AG08395 (cell line): ENCODE measurements around the gene C11orf98.
"Not testable (repeated sequence)": the region's sequence is repeated elsewhere in the genome, so short reads cannot be mapped to it uniquely, and the experiment has no call there.

Experiments
- DNase-seq: peaks from one replicate; pipeline ENCODE4 v3.0.0; 2012; ENCODE audit warnings: mixed read lengths, low spot score

The C11orf98 gene

DNA sequence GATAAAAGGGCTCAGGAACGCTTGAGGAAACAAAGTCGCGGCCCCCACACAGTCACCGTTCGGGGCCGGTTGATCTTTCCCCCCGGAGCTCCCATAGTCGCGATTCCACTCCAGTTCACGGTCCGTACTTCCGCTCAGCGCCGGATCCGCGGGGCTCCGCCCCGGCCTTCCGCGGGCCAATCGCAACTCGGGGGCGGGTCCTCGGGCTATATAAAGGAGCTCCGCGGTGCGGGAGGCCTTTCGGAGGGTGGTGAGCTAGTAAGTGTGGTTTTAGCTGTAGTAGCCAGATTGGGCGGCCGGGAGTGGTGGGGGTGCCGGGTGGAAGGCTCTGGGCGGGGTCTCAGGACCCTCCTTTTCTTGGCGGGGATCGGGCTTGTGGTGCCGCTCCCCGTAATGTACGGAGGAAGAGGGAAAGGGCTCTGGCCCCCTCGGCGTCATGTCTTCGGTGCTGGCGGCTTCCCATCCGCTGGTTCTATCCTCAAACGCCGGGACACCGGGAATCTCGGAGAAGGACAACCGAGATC is at the start of gene C11orf98, which contains the start of gene CSKMT:
TSS of gene C11orf98 (minus strand) at position 136 of the 524 bp plus-strand sequence. CDS start at position 95, 41 bp downstream.
TSS of gene CSKMT (plus strand) at position 238 of the 524 bp plus-strand sequence. CDS start 568 bp downstream, outside the sequence.
- DNase-seq: peak; percentile 98

DNA sequence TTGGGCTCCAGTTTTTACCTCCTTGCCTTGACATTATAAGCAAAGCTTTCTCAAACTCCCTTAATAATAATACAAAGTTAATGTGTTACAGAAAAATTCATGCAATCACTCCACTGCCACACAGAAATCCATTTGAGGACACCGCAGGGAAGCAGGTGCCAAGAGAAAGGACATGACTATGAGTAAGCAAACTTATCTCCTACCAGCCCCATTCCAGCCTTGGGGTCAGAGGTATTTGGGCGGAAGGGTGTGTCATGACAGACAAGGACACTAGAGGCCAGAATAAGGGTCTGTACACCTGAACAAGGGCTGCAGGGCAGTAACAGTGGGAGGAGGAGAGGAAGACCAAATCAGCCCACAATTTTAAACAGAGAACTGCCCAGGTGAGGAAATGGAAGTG is 48.3 kb upstream of the C11orf98 start:
- DNase-seq: no peak

- no peak for DNase-seq
Observed at GRCh38 chr11:62712861-62713260, 47.9 kb upstream of the C11orf98 start.

DNA sequence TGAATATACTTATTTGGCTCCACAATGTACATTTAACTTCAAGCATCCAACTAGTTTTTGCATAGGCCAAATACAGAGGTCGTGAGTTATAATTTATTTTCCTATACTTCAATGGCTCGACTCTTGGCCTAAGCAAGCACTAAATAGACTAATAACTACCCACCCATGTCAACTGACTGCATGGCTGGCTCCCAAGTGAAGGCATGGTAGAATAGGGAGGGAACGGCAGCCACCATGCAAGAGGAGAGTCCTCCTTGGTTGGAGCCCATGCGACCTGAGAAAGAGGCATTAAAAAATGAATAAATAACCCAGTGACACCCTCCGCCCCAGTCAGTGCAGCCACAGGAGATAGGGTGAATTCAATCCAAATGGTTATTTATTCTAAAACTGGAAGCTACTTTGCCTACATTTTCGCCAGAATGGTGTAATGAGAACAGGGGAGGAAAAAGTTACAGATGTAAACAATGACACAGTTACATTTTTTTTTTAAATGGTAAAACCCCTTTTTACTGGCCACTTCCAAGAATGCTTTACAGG is 47.3 kb upstream of the C11orf98 start:
- DNase-seq: no peak

DNA sequence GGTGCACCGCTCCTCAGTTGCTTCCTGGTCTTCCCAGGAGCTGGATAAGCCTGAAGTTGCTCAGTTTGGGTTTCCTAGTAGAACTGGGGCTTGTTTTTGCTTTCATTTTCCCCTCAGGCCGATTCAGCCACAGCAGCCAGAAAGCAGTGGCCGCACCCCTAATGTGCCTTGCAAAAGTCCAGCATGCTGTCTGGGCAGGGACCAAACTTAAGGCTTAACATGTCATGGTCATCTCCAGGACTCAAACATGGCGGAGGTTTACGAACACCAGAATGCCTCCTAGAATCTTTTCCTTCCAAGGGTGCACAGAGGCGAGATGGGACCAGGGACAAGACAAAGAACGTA is 45.0 kb upstream of the C11orf98 start:
- DNase-seq: peak; percentile 33

DNA sequence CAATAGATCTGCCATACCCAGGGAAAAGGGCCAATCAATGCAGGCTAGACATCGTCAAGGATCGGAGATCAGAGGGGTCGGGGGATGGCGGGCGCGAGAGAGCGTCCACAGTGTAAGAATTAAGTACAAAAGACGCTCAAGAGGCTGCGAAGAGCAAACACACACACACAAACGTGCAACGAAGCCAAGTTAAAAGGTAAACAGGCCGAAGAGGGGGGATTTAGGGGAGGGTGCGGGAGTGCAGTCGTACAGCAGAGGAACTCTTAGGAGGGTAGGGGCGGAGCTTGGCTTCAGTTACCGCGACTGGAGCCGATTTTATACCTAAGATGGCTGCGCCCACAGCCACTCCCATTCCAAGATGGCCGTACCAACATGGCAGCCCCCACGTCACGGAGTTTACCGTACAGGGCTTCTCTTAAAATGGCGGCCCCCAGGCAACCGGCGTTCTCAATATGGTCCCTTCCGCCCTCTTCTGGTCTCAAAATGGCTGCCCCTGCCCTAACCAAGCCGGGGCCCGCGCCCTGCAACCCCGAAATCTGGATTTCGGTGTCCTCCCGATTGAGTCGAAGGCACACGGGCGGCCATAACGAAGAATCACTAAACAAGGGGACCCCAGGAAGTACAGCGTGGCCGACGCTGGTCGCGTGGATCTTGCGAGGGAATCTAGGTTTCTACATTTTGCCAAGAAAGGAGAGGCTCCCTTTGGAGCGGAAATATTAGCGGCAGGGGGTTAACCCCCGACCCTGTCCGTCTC is 44.4 kb upstream of the C11orf98 start:
- DNase-seq: peak; percentile 95

GRCh38 chr11:62708793-62709192 is 43.8 kb upstream of the C11orf98 start:
- DNase-seq: no peak

DNA sequence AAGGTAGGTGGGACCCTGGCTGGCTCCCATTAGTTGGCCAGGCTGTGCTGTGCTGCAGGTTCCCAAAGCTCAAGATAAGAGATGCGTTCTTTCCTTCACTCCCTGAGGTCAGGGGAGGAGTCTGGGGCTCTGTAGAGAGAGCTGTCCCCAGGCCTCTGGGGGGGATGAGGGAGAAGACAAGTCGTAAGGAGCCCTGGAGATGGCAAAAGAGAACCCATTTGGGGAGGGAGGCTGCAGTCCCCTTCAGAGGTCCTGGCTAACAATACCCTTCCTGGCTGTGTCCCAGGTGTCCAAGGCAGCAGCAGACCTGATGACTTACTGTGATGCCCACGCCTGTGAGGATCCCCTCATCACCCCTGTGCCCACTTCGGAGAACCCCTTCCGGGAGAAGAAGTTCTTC is 43.4 kb upstream of the C11orf98 start:
- no peak for DNase-seq

- DNase-seq: no peak
Observed at GRCh38 chr11:62707277-62707861, 42.4 kb upstream of the C11orf98 start, which contains the start of the genes BSCL2 and GNG3. Gene BSCL2 (minus strand): TSS chr11:62707424. CDS start chr11:62707195, 229 bp downstream. Gene GNG3 (plus strand): TSS chr11:62707676. CDS start chr11:62708296, 620 bp downstream.

DNA sequence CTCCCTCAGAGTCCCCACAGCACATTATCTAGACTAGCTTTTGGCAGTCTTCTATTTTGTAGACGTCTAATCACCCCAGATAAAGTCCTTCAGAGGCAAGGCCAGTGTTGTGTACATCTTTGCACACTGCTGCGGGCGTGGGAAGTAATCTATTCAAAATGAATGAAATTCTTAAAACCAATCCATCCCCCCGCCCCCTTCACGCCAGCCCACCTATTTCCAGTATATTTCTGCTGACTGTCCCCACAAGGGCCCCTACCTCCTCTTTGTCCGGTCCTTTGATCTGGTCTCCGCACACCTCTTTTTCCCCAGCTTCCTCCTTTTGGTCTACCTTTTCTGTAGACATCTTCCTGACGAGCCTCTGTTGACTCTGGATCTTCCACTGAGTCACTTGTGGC is 41.8 kb upstream of the C11orf98 start:
- no peak for DNase-seq

- peak; percentile 96 for DNase-seq
Observed at GRCh38 chr11:62705880-62706849, 41.2 kb upstream of the C11orf98 start.

- DNase-seq: no peak
Observed at GRCh38 chr11:62705413-62705812, 40.4 kb upstream of the C11orf98 start.

DNA sequence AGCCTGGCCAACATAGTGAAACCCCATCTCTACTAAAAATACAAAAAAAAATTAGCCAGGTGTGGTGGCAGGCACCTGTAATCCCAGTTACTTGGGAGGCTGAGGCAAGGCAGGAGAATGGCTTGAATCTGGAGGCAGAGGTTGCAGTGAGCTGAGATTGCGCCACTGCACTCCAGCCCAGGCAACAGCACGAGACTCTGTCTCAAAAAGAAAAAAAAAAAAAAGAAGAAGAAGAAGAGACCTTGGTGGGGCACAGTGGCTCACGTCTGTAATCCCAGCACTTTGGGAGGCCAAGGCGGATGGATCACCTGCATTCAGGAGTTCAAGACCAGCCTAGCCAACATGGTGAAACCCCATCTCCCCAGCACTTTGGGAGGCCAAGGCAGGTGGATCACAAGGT is 38.9 kb upstream of the C11orf98 start:
- not testable (repeated sequence) for DNase-seq

DNA sequence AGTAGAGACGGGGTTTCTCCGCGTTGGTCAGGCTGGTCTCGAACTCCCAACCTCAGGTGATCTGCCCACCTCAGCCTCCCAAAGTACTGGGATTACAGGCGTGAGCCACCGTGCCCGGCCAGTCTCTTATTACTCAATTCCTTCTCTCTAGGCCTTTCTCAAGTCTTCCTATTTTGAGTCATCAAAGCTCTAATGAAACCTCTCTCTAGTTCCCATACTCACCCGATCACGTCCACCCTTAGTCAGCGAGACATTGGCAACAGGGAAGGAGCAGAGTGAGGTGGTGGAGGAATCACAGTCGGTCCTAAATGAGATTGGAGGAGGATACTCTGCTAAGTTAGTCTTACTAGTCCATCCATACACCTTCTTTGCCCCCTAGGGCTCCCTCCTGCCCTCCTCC is 37.2 kb upstream of the C11orf98 start:
- no peak for DNase-seq

- DNase-seq: peak; percentile 83
Observed at GRCh38 chr11:62694455-62695167, 29.6 kb upstream of the C11orf98 start.

DNA sequence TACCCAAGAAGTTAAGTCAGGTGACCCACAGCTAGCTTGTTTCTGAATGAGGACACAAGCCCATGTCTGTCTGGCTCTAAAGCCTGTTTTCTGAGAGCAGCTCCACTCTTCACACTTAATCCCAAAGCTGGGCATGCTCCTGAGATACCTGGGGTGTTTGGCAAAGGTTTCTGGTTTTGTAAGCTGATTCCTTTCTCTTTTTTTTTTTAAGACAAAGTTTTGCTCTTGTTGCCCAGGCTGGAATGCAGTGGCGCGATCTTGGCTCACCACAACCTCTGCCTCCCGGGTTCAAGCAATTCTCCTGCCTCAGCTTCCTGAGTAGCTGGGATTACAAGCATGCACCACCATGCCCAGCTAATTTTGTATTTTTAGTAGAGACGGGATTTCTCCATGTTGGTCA is 28.6 kb upstream of the C11orf98 start:
- DNase-seq: not testable (repeated sequence)

GRCh38 chr11:62689421-62690183 is 24.6 kb upstream of the C11orf98 start, which contains the start of gene LRRN4CL:
Gene LRRN4CL (minus strand): TSS chr11:62689530. CDS start chr11:62688508, 1,022 bp downstream.
- peak; percentile 98 for DNase-seq

DNA sequence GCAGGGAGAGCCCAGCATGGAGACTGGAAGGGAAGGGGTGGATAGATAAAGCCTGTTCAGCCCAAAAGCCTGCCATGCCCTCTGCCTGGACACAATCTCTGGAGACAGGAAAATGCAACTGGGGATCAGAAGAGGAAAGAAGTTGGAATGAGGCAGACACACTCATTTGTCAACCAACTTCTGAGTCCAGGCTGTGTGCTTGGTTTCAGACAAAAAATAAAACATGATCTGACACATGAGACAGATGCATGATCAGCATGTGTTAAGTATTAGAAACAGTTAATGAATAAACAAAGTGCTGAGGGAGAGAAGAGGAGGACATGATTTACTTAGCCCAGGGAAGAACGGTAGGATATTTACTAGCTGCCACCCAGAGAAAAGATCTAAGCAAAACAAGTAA is 23.5 kb upstream of the C11orf98 start:
- no peak for DNase-seq

DNA sequence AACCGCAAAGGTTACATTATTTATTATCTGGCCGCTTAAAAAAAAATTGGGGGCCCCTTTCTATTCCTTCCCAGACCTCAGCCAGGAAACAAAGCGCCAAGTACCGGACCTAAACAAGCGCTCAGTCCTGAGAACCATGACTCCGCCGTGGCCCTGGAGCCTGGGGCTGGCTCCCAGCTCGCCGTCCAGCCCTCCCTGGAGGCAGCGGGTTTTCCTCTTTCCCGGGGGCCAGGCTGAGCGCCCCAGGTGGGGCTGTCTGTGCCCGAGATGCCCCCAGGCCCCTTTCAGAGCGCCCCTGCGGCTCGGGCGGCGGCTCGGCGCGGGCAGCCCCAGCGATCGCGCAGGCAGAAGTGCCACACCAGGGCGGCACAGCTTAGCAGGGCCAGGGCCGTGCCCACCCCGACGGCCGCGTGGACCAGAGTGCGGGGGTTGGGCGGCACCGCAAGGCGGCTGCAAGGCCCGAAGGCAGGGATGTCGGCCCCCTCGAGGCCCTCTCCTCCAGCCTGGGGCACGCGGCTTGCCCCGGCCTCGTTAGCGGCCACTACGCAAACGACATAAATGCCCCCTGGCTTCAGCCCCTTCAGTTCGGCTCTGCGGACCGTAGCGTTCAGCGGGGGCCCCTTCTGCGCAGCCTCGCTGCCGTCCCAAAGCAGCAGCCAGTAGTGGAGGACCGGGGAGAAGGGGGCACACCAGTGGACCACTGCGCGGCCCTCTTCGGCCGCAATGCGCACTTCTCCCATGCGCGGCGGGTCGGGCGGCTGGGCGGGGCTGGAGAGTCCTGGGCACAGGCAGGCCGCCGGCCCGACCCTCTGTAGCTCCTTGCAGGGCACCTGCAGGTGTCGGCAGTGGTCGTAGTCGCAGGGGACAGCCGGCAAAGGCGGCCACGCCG is 22.7 kb upstream of the C11orf98 start:
- no peak for DNase-seq
